Measurements from ENCODE around the gene C20orf204. TPM values are rescaled to one million over a fixed set of nuclear protein-coding genes. Genes with fewer than 3 reads are reported as not detected.

C20orf204 gene
- total and polyA plus RNA-seq, 9 of the 15 experiments (the other 6 are each of a cell fraction or from before 2014, with no cell fraction given), result 0.11 to 1.1 (median 0.36) TPM; not detected in 2

DNA sequence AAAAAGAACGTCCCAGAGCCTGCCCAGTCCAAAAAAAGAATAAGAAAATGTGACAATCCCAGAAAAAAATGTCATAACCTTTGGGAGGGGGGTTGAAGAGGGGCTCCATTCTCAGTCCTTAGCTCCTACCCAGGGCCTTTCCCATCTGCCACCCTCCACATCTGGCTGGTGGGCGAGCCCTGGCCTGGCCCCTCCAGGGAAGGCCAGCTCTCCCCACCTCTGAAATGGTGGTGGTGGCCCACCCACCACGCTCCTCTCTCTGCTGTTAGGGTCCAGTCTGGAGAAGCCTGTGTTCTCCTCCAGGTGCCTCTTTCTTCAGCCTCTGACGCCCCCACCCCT is 42.9 kb downstream of the C20orf204 start:
- H4K20me1 ChIP-seq (replicated peaks; ENCODE audit: control insufficient read depth, insufficient read depth, low read length), result no peaks in the 10 kb centered on the region
- peaks cover 4% of the 10 kb centered on the region; the same call in 1 of the 3 replicates for H3K36me3 ChIP-seq (ENCODE audit: control insufficient read depth, insufficient read depth, low read length)
- in situ Hi-C loops (cut with MboI) (no loop called here), intact Hi-C loops (cut with micrococcal nuclease) (no loop called here)
- H3K9ac ChIP-seq (ENCODE audit: insufficient read depth in 1 of 2, low read depth in 2 of 2, low read length in 2 of 2), result peak overlapping the region; percentile 78 to 94
- TSS peak; percentile 66 for BruUV-seq (replicated peaks)
- no peak for DNase-seq (ENCODE audit: extremely low read depth in 1 of 4, low spot score in 3 of 4)
- H2AFZ ChIP-seq (ENCODE audit: low read depth, low read length), result peak overlapping the region; percentile 80
- WGBS (ENCODE audit: insufficient coverage, low coverage, missing lambda C conversion rate), result 15% methylated on average over 3 of the region's 4 CpGs
- no peak for FAIRE-seq
- peaks cover 10% of the 10 kb centered on the region; the same call in 2 of the 3 replicates for H3K79me2 ChIP-seq (ENCODE audit: control insufficient read depth, insufficient read depth, low read length)
- peaks cover 0 to 2% of the 10 kb centered on the region in 2 experiments; a peak in 2 of 5 replicates for H3K27me3 ChIP-seq (ENCODE audit: control insufficient read depth in 2 of 2, insufficient read depth in 2 of 2, low read length in 2 of 2)
- no peak for ATAC-seq
- peak overlapping the region; percentile 75; the same call in 2 of the 3 replicates for H3K27ac ChIP-seq (ENCODE audit: extremely low read depth, low read depth, low read length)
- H3K4me1 ChIP-seq (replicated peaks in 1 of 2; ENCODE audit: control insufficient read depth in 2 of 2, insufficient read depth in 2 of 2, low read length in 2 of 2), result peaks cover 16 to 84% of the 10 kb centered on the region in 2 experiments; a peak in 4 of 5 replicates
- ChIA-PET POLR2A (interaction anchor here (0.6 to 1.3 kb wide), 3 partner anchors 18 to 120 kb away, joined by 3 read pairs; no protein-coding TSS in a partner anchor), CTCF (ENCODE audit: low intra/inter-chr PET ratio) (no interaction called here)
- H3K4me2 ChIP-seq (ENCODE audit: insufficient read depth, low read length), result peak overlapping the region; percentile 70
- H3K9me3 ChIP-seq (replicated peaks; ENCODE audit: control insufficient read depth, insufficient read depth, low read depth, low read length), result no peaks in the 10 kb centered on the region
- H3K4me3 ChIP-seq, result peak overlapping the region; percentile 70
- H3K9me1 ChIP-seq (ENCODE audit: control insufficient read depth, insufficient read depth, low read length), result no peaks in the 10 kb centered on the region
- TF ChIP-seq, protein P1, sequence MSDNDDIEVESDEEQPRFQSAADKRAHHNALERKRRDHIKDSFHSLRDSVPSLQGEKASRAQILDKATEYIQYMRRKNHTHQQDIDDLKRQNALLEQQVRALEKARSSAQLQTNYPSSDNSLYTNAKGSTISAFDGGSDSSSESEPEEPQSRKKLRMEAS (CRISPR knock-in tag; IDR thresholded peaks at IDR 0.05), result no peak
- TF ChIP-seq CREB1 (IDR thresholded peaks at IDR 0.05), result no peak
- no peak for TF ChIP-seq CREB1 (CRISPR knock-in tag; IDR thresholded peaks at IDR 0.05)
- no peak for TF ChIP-seq CTBP1 (IDR thresholded peaks at IDR 0.05; ENCODE audit: borderline replicate concordance)
- TF ChIP-seq CBX5 (IDR thresholded peaks at IDR 0.05; ENCODE audit: borderline replicate concordance, low read depth), result no peak
- TF ChIP-seq MCM5 (IDR thresholded peaks at IDR 0.05; ENCODE audit: low read depth), result no peak
- no peak for TF ChIP-seq ZNF695 (CRISPR knock-in tag; IDR thresholded peaks at IDR 0.05)
- no peak for TF ChIP-seq NONO (IDR thresholded peaks at IDR 0.05; ENCODE audit: low read depth in 2 of 2, low read length in 1 of 2)
- TF ChIP-seq ARHGAP35 (IDR thresholded peaks at IDR 0.05; ENCODE audit: partially characterized antibody), result peak; percentile 49
- TF ChIP-seq KAT8 (IDR thresholded peaks at IDR 0.05; ENCODE audit: low read depth), result no peak
- TF ChIP-seq MTF1 (CRISPR knock-in tag; IDR thresholded peaks at IDR 0.05; ENCODE audit: borderline replicate concordance), result no peak
- no peak for TF ChIP-seq ZNF311 (CRISPR knock-in tag; IDR thresholded peaks at IDR 0.05)
- TF ChIP-seq, protein P2, sequence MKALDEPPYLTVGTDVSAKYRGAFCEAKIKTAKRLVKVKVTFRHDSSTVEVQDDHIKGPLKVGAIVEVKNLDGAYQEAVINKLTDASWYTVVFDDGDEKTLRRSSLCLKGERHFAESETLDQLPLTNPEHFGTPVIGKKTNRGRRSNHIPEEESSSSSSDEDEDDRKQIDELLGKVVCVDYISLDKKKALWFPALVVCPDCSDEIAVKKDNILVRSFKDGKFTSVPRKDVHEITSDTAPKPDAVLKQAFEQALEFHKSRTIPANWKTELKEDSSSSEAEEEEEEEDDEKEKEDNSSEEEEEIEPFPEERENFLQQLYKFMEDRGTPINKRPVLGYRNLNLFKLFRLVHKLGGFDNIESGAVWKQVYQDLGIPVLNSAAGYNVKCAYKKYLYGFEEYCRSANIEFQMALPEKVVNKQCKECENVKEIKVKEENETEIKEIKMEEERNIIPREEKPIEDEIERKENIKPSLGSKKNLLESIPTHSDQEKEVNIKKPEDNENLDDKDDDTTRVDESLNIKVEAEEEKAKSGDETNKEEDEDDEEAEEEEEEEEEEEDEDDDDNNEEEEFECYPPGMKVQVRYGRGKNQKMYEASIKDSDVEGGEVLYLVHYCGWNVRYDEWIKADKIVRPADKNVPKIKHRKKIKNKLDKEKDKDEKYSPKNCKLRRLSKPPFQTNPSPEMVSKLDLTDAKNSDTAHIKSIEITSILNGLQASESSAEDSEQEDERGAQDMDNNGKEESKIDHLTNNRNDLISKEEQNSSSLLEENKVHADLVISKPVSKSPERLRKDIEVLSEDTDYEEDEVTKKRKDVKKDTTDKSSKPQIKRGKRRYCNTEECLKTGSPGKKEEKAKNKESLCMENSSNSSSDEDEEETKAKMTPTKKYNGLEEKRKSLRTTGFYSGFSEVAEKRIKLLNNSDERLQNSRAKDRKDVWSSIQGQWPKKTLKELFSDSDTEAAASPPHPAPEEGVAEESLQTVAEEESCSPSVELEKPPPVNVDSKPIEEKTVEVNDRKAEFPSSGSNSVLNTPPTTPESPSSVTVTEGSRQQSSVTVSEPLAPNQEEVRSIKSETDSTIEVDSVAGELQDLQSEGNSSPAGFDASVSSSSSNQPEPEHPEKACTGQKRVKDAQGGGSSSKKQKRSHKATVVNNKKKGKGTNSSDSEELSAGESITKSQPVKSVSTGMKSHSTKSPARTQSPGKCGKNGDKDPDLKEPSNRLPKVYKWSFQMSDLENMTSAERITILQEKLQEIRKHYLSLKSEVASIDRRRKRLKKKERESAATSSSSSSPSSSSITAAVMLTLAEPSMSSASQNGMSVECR (CRISPR knock-in tag; IDR thresholded peaks at IDR 0.05), result peak; percentile 43; the same call in 1 of the 2 replicates
- no peak for TF ChIP-seq KDM2B (CRISPR knock-in tag; IDR thresholded peaks at IDR 0.05)
- TF ChIP-seq, protein P3, sequence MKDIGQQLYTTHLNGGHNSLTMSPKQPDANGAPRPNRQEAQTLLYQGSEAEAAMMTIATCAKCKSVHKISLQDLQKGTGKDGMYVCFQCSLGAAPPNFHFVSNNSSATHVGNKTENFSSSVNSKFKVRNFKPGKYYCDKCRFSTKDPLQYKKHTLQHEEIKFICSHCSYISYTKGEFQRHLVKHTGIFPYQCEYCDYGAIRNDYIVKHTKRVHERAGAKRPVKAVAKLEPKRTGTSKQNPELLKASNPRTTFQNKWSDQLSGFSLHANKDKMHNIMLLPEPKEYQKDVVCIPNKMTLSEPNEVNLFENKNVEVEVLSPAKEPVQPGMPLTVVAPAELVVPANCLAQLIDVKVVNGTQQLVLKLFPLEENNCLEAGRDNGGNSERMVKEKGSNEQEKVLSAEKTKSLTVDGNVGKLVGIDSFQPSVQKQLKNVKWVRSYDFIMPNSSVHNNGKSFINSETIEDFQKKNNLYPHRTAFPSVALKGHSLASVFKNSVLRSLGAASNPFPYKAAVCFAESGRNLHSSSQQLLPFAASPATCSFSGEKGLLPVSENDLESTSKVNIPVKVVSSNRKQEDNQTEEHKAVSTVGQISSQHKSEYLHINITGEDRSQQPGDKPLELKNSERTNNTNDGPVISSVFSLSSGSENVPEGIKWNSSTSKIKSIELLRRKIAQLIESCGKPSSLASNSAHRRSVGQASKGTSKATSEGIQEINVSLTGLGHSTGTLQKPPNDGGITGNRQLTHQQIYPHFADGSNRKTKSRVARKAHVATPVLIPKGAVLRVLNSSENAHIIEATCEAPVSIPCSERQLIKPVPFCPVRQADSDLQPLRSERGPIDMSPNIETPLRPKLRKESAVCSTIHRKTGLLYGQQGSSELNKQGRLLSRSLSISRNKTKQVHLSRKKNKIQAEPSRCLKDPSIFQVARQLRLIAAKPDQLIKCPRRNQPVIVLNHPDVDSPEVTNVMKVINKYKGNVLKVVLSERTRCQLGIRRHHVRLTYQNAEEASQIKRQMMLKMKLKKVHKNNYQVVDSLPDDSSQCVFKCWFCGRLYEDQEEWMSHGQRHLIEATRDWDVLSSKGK (CRISPR knock-in tag; IDR thresholded peaks at IDR 0.05), result no peak
- TF ChIP-seq HOXB6 (CRISPR knock-in tag; IDR thresholded peaks at IDR 0.05; ENCODE audit: borderline replicate concordance), result no peak
- TF ChIP-seq YBX1 (IDR thresholded peaks at IDR 0.05), result no peak
